PC-3 (cell line): Measurements from ENCODE around the gene CNTNAP2. TPM values are rescaled to one million over a fixed set of nuclear protein-coding genes. Genes with fewer than 3 reads are reported as not detected.
A peak's percentile ranks its signal among the peaks of the same experiment; 100 is the strongest.

Experiments used
- ATAC-seq: fragments of 200-7000 bp; cut with Tn5 transposase; 2 replicates; pipeline ENCODE4 v1.9.1; 2020; ENCODE audit warnings: mild to moderate bottlenecking, moderate library complexity
- BruUV-seq: library from RNA; stranded (reverse); fragments of 400-500 nt; replicated peaks from 2 replicates; lab custom pipeline; 2021; lab: Mats Ljungman, UMichigan
- CTCF ChIA-PET: fragments of 300-600 bp; sonication (Branson Sonifier 250); formaldehyde crosslinking; loops from one replicate; lab custom pipeline; 2022; ENCODE audit warnings: antibody characterized with exemption; lab: Charles Lee
- POLR2A ChIA-PET: fragments of 300-600 bp; sonication (Branson Sonifier 250); formaldehyde crosslinking; loops from one replicate; lab custom pipeline; 2022; ENCODE audit warnings: antibody characterized with exemption; ENCODE audit not compliant: unreplicated experiment; lab: Charles Lee
- DNase-seq: peaks from one replicate; pipeline ENCODE4 v3.0.0-alpha.2; 2015
- H2AFZ ChIP-seq: fragments of 300-600 bp; sonication (generic); 2 replicates; pipeline ENCODE4 v1.6.0; 2016; ENCODE audit warnings: antibody characterized with exemption, low read length
- H3F3A ChIP-seq: fragments of 300-600 bp; sonication (generic); one replicate; pipeline ENCODE4 v1.6.0; 2017; ENCODE audit warnings: antibody characterized with exemption, low read length, control low read depth, mild to moderate bottlenecking; ENCODE audit not compliant: unreplicated experiment
- H3K27ac ChIP-seq: fragments of 300-600 bp; sonication (generic); 2 replicates; pipeline ENCODE4 v1.5.1; 2016; ENCODE audit warnings: mild to moderate bottlenecking, low read length
- H3K27me3 ChIP-seq: fragments of 300-600 bp; sonication (generic); 2 replicates; pipeline ENCODE4 v1.6.1; 2016; ENCODE audit warnings: low read length, mixed read lengths
- H3K36me3 ChIP-seq: fragments of 300-600 bp; sonication (generic); 2 replicates; pipeline ENCODE4 v1.6.1; 2016; ENCODE audit warnings: low read depth, mixed run types, low read length, mixed read lengths
- H3K4me1 ChIP-seq: fragments of 300-600 bp; sonication (generic); 2 replicates; pipeline ENCODE4 v1.5.1; 2016; ENCODE audit warnings: low read length; ENCODE audit not compliant: insufficient read depth
- H3K4me2 ChIP-seq: fragments of 300-600 bp; sonication (generic); 2 replicates; pipeline ENCODE4 v1.6.0; 2016; ENCODE audit warnings: low read length
- H3K4me3 ChIP-seq: fragments of 300-600 bp; sonication (generic); 2 replicates; pipeline ENCODE4 v1.5.1; 2016; ENCODE audit warnings: mild to moderate bottlenecking, low read length, mixed read lengths
- H3K79me2 ChIP-seq: fragments of 300-600 bp; sonication (generic); 2 replicates; pipeline ENCODE4 v1.6.1; 2017; ENCODE audit warnings: low read length, mixed read lengths
- H3K9ac ChIP-seq: fragments of 300-600 bp; sonication (generic); 2 replicates; pipeline ENCODE4 v1.6.0; 2016; ENCODE audit warnings: mild to moderate bottlenecking, low read length
- H3K9me2 ChIP-seq: fragments of 300-600 bp; sonication (generic); replicated peaks from 2 replicates; pipeline ENCODE4 v1.6.1; 2016; ENCODE audit warnings: mixed run types, low read length, mixed read lengths
- H3K9me3 ChIP-seq: fragments of 300-600 bp; sonication (generic); 2 replicates; pipeline ENCODE4 v1.6.1; 2016; ENCODE audit warnings: low read length, mixed read lengths
- H4K20me1 ChIP-seq: fragments of 300-600 bp; sonication (generic); 2 replicates; pipeline ENCODE4 v1.6.1; 2016; ENCODE audit warnings: low read length, mixed read lengths
- EZH2 ChIP-seq: fragments of 300-600 bp; sonication (generic); IDR thresholded peaks from one replicate; pipeline ENCODE4 v1.6.1; 2017; ENCODE audit warnings: antibody characterized with exemption, mild to moderate bottlenecking, low read length; ENCODE audit not compliant: unreplicated experiment
- EZH2phosphoT487 ChIP-seq: fragments of 300-600 bp; sonication (generic); IDR thresholded peaks from 2 replicates; pipeline ENCODE4 v1.6.1; 2018; ENCODE audit warnings: mild to moderate bottlenecking, antibody characterized with exemption, low read length, borderline replicate concordance
- intact Hi-C: fragments of 100-400 bp; cut with micrococcal nuclease; formaldehyde crosslinking; loops from 2 replicates; pipeline ENCODE4 v1.9.0; 2023
- total RNA-seq: library from RNA; depleted of rRNA; stranded (reverse); fragments of >200 nt; gene quantifications from 2 replicates; pipeline ENCODE4 v1.2.3, GENCODE V29; 2014
- TF ChIP-seq, protein P1 (sequence below): fragments of 300-600 bp; sonication (generic); conservative IDR thresholded peaks from 2 replicates; pipeline ENCODE4 v1.5.1; 2017; ENCODE audit warnings: antibody characterized with exemption, low read depth, mild to moderate bottlenecking, low read length

Gene CNTNAP2
- total RNA-seq, 1 experiment from 2014 or later = 1.5 TPM

DNA sequence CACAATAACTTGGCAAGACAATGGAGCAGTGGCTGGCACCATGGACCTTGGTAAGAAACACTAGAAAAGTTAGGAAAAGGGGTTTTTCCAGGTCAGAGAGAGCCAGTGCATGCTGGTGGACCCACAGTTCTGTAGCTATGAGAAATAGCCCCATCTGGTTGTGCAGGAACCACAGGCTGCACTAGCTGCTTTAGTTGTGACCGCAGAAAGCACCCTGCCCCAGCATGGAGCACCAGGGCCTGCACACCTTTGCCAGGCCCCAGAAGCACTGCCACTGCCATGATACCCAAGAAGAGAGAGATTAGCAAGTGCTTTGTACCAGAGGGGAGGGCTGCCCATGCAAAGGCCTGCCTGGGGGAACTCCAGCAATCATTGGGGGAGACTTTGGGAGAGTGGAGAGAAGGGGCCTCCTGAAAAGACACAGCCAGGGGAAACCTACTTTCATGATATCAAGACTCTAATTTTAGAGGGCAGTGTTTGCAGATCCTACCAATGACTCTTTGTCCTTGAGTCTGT lies 2217.9 kb downstream of the CNTNAP2 start:
- Histone ChIP-seq H3K4me3 (no peak overlapping the region), H3K9ac (no peak overlapping the region), H3F3A (no peaks in the 10 kb centered on the region), H3K36me3 (no peaks in the 10 kb centered on the region), H3K9me2 (no peaks in the 10 kb centered on the region), H3K9me3 (0 out of 2 replicates have a peak, but pooled peaks cover 4% of the 10 kb centered on the region), H3K27me3 (peaks cover 14% of the 10 kb centered on the region), H3K79me2 (no peaks in the 10 kb centered on the region), H3K4me2 (no peak overlapping the region), H4K20me1 (no peaks in the 10 kb centered on the region), H2AFZ (no peak overlapping the region), H3K4me1 (peaks cover 36% of the 10 kb centered on the region), H3K27ac (no peak overlapping the region)
- TF ChIP-seq, protein P1, sequence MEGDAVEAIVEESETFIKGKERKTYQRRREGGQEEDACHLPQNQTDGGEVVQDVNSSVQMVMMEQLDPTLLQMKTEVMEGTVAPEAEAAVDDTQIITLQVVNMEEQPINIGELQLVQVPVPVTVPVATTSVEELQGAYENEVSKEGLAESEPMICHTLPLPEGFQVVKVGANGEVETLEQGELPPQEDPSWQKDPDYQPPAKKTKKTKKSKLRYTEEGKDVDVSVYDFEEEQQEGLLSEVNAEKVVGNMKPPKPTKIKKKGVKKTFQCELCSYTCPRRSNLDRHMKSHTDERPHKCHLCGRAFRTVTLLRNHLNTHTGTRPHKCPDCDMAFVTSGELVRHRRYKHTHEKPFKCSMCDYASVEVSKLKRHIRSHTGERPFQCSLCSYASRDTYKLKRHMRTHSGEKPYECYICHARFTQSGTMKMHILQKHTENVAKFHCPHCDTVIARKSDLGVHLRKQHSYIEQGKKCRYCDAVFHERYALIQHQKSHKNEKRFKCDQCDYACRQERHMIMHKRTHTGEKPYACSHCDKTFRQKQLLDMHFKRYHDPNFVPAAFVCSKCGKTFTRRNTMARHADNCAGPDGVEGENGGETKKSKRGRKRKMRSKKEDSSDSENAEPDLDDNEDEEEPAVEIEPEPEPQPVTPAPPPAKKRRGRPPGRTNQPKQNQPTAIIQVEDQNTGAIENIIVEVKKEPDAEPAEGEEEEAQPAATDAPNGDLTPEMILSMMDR = no peak
- TF ChIP-seq EZH2phosphoT487 (no peak), EZH2 (no peak)
- ChIA-PET POLR2A (interaction anchor here (0.6 kb wide), 1 partner anchor 13 kb away, joined by 6 read pairs; no protein-coding TSS in a partner anchor), CTCF (no interaction called here)
- DNase-seq (no peak), ATAC-seq (no peak)
- BruUV-seq = no TSS peak
- intact Hi-C loops = no loop called here

DNA sequence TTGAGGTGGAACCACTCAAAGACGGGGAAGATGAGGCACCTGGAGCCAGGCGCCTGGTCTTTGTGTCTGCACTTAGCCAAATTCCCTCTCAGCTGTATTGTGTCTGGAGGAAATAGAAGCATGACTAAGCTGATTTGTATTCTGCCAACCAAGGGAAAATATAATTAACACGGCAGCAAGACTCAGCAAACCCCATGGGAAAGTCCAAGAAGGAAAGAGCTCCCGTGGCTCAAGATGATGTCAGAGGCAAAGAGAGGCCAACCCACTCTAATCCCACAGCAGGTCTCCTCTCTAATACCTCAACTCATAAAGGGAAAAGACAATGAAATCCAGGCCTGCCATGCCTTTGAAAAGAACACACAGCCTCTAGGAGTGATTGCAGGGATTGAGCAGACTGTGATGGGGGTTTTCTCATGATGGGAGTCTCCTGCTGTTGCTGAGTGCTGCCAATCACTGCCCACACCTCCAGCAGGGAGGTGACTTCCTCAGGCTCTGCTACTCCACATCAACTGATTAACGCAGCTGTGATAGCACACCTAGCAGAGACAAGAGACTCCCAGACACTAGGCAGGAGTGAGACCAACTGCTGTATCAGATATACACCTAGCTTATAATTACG lies 2218.5 kb downstream of the CNTNAP2 start:
- no peak overlapping the region for H3K9ac ChIP-seq
- POLR2A ChIA-PET = interaction anchor here (0.6 kb wide), 1 partner anchor 14 kb away, joined by 6 read pairs; no protein-coding TSS in a partner anchor

More for the DNA sequence above, 2218.5 kb downstream of the CNTNAP2 start:
- Histone ChIP-seq H3K79me2 (no peaks in the 10 kb centered on the region), H3K4me1 (peaks cover 38% of the 10 kb centered on the region), H3K27me3 (peaks cover 20% of the 10 kb centered on the region), H3K36me3 (no peaks in the 10 kb centered on the region), H3K4me2 (no peak overlapping the region), H3K4me3 (no peak overlapping the region), H3K27ac (no peak overlapping the region), H4K20me1 (no peaks in the 10 kb centered on the region), H3K9me3 (0 out of 2 replicates have a peak, but pooled peaks cover 4% of the 10 kb centered on the region), H3K9me2 (no peaks in the 10 kb centered on the region), H3F3A (no peaks in the 10 kb centered on the region), H2AFZ (no peak overlapping the region)
- no TSS peak for BruUV-seq
- DNase-seq = peak; percentile 41
- TF ChIP-seq EZH2phosphoT487 (no peak), EZH2 (no peak)
- TF ChIP-seq, protein P1 = no peak
- CTCF ChIA-PET = interaction anchor here (0.6 kb wide), 1 partner anchor 92 kb away, joined by 3 read pairs; no protein-coding TSS in a partner anchor
- ATAC-seq = peak; percentile 11; the same call in 1 of the 2 replicates
- intact Hi-C loops = loop anchor here (5.0 kb wide), 1 partner anchor 48 kb away; no protein-coding TSS in a partner anchor
